ENCODE results near the gene PRKAA1.
A peak's percentile ranks its signal among the peaks of the same experiment; 100 is the strongest.

The PRKAA1 gene

GRCh38 chr5:40798012-40798800 lies at the start of gene PRKAA1:
PRKAA1 (minus strand) TSS chr5:40798374; CDS start chr5:40798189, 185 bp downstream.
- in situ Hi-C loops (cut with MboI; ENCODE audit: low sequenced_read_pairs, unreplicated experiment) = no loop called here
- TF ChIP-seq, protein P1, sequence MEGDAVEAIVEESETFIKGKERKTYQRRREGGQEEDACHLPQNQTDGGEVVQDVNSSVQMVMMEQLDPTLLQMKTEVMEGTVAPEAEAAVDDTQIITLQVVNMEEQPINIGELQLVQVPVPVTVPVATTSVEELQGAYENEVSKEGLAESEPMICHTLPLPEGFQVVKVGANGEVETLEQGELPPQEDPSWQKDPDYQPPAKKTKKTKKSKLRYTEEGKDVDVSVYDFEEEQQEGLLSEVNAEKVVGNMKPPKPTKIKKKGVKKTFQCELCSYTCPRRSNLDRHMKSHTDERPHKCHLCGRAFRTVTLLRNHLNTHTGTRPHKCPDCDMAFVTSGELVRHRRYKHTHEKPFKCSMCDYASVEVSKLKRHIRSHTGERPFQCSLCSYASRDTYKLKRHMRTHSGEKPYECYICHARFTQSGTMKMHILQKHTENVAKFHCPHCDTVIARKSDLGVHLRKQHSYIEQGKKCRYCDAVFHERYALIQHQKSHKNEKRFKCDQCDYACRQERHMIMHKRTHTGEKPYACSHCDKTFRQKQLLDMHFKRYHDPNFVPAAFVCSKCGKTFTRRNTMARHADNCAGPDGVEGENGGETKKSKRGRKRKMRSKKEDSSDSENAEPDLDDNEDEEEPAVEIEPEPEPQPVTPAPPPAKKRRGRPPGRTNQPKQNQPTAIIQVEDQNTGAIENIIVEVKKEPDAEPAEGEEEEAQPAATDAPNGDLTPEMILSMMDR (IDR thresholded peaks at IDR 0.05; ENCODE audit: borderline replicate concordance, control extremely low read depth, extremely low read depth, insufficient read depth, missing control alignments) = peak; percentile 76
- peak; percentile 92 for DNase-seq (ENCODE audit: low spot score)

- no peak for DNase-seq (ENCODE audit: low spot score)
- in situ Hi-C loops (cut with MboI; ENCODE audit: low sequenced_read_pairs, unreplicated experiment) = no loop called here
- TF ChIP-seq, protein P1 (IDR thresholded peaks at IDR 0.05; ENCODE audit: borderline replicate concordance, control extremely low read depth, extremely low read depth, insufficient read depth, missing control alignments) = no peak
Observed at GRCh38 chr5:40847525-40847924, 49.4 kb upstream of the PRKAA1 start.

GRCh38 chr5:40846371-40846770 lies 48.2 kb upstream of the PRKAA1 start:
- DNase-seq (ENCODE audit: low spot score) = no peak
- in situ Hi-C loops (cut with MboI; ENCODE audit: low sequenced_read_pairs, unreplicated experiment) = no loop called here
- TF ChIP-seq, protein P1 (IDR thresholded peaks at IDR 0.05; ENCODE audit: borderline replicate concordance, control extremely low read depth, extremely low read depth, insufficient read depth, missing control alignments) = no peak

DNA sequence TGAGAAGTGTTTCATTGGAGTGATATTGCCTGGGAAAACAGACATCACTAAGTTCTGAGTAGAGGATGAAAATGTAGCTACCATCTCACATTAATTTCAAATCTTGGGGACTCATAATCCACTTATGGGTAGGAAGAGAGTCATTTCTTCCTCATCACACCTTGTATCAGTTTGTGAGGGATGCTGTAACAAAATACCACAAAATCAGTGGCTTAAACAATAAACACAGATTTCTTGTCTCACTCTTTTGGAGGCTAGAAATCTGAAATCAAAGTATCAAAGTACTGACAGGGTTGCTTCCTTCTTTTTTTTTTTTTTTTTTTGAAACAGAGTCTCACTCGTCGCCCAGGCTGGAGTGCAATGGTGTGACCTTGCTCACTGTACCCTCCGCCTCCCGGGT lies 46.4 kb upstream of the PRKAA1 start:
- in situ Hi-C loops (cut with MboI; ENCODE audit: low sequenced_read_pairs, unreplicated experiment) = no loop called here
- DNase-seq (ENCODE audit: low spot score) = no peak
- TF ChIP-seq, protein P1 (IDR thresholded peaks at IDR 0.05; ENCODE audit: borderline replicate concordance, control extremely low read depth, extremely low read depth, insufficient read depth, missing control alignments) = no peak

GRCh38 chr5:40842351-40842750 lies 44.2 kb upstream of the PRKAA1 start:
- no peak for DNase-seq (ENCODE audit: low spot score)
- TF ChIP-seq, protein P1 (IDR thresholded peaks at IDR 0.05; ENCODE audit: borderline replicate concordance, control extremely low read depth, extremely low read depth, insufficient read depth, missing control alignments) = no peak
- in situ Hi-C loops (cut with MboI; ENCODE audit: low sequenced_read_pairs, unreplicated experiment) = no loop called here

GRCh38 chr5:40841068-40841805 lies 43.1 kb upstream of the PRKAA1 start, which contains the start of gene CARD6:
CARD6 (plus strand) TSS chr5:40841367; CDS start chr5:40841383, 16 bp downstream.
- DNase-seq (ENCODE audit: low spot score) = peak; percentile 29
- in situ Hi-C loops (cut with MboI; ENCODE audit: low sequenced_read_pairs, unreplicated experiment) = no loop called here
- TF ChIP-seq, protein P1 (IDR thresholded peaks at IDR 0.05; ENCODE audit: borderline replicate concordance, control extremely low read depth, extremely low read depth, insufficient read depth, missing control alignments) = no peak
